SK-N-SH treated with all-trans-retinoic acid at 6 μM for 48 hours (cell line): ENCODE results near the gene PLBD2.

Source experiments
- TOX ChIP-seq: fragments of 250-450 bp; sonication (Bioruptor Pico); IDR thresholded peaks from 2 replicates; pipeline ENCODE4 v1.8.0; 2021; ENCODE audit warnings: mild to moderate bottlenecking, moderate library complexity, borderline replicate concordance
- ZNF70 ChIP-seq: fragments of 450-650 bp; formaldehyde crosslinking; IDR thresholded peaks from 2 replicates; pipeline ENCODE4 v1.5.0; 2020; ENCODE audit warnings: mild to moderate bottlenecking, moderate library complexity
- TF ChIP-seq, protein P1 (sequence below): fragments of 250-450 bp; sonication (Bioruptor Pico); IDR thresholded peaks from 2 replicates; pipeline ENCODE4 v1.8.0; 2020; ENCODE audit warnings: mild to moderate bottlenecking, moderate library complexity, borderline replicate concordance

DNA sequence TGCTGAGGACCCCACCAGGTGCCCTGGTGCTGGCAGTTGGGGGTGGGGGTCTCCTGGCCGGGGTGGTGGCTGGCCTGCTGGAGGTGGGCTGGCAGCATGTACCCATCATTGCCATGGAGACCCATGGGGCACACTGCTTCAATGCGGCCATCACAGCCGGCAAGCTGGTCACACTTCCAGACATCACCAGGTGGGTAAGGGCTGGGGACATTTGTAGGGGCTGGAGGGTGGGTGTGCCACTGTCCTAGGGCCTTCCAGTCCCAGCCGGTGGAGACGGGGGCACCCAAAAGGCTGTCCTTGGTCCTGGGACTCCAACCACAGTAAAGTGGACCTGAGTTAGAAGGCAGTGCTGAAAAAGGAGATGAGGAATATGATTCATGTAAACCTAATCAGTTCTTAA is 77.0 kb downstream of the PLBD2 start:
- TF ChIP-seq, protein P1, sequence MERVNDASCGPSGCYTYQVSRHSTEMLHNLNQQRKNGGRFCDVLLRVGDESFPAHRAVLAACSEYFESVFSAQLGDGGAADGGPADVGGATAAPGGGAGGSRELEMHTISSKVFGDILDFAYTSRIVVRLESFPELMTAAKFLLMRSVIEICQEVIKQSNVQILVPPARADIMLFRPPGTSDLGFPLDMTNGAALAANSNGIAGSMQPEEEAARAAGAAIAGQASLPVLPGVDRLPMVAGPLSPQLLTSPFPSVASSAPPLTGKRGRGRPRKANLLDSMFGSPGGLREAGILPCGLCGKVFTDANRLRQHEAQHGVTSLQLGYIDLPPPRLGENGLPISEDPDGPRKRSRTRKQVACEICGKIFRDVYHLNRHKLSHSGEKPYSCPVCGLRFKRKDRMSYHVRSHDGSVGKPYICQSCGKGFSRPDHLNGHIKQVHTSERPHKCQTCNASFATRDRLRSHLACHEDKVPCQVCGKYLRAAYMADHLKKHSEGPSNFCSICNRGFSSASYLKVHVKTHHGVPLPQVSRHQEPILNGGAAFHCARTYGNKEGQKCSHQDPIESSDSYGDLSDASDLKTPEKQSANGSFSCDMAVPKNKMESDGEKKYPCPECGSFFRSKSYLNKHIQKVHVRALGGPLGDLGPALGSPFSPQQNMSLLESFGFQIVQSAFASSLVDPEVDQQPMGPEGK (CRISPR knock-in tag) = no peak
- no peak for TF ChIP-seq ZNF70 (CRISPR knock-in tag)
- no peak for TF ChIP-seq TOX (CRISPR knock-in tag)
